IgD-negative memory B cell (primary cell): ENCODE measurements around the gene PRDM15. TPM values are rescaled to one million over a fixed set of nuclear protein-coding genes. Genes with fewer than 3 reads are reported as not detected.

ENCODE experiments used
- H3K27ac Mint-ChIP-seq, 3 donors: one replicate each; pipeline ENCODE4 v1.8.0; 2020 to 2022; ENCODE audit warnings: mild to moderate bottlenecking in 3 of 3, mixed read lengths in 3 of 3, moderate library complexity in 1 of 3
- H3K27me3 Mint-ChIP-seq: one replicate; pipeline ENCODE4 v1.8.0; 2021; ENCODE audit warnings: mixed read lengths
- H3K36me3 Mint-ChIP-seq: one replicate; pipeline ENCODE4 v1.8.0; 2020; ENCODE audit warnings: mild to moderate bottlenecking, mixed read lengths
- H3K4me1 Mint-ChIP-seq, 3 donors: one replicate each; pipeline ENCODE4 v1.8.0; 2020 to 2022; ENCODE audit warnings: mixed read lengths in 3 of 3, mild to moderate bottlenecking in 1 of 3
- H3K4me3 Mint-ChIP-seq, 4 donors: one replicate each; pipeline ENCODE4 v1.8.0; 2020 to 2022; ENCODE audit warnings: mild to moderate bottlenecking in 4 of 4, mixed read lengths in 4 of 4, moderate library complexity in 3 of 4
- H3K9me3 Mint-ChIP-seq, 3 donors: one replicate each; pipeline ENCODE4 v1.8.0; 2020 to 2021; ENCODE audit warnings: mixed read lengths in 3 of 3, mild to moderate bottlenecking in 1 of 3
- polyA plus RNA-seq: library from polyadenylated mRNA; unstranded; fragments of 300-500 nt; fragmentation: Illumina TruSeq; gene quantifications from one replicate; pipeline ENCODE4 v1.2.3, GENCODE V29; 2021

PRDM15 gene
- polyA plus RNA-seq, 1 donor from 2014 or later, result 5.6 TPM

- Mint-ChIP-seq H3K4me3 (no peak overlapping the region), H3K27ac (no peak overlapping the region), H3K27me3 (peaks cover 53% of the 10 kb centered on the region), H3K9me3 (no peaks in the 10 kb centered on the region), H3K4me1 (peaks cover 4 to 7% (median 7%) of the 10 kb centered on the region in 3 donors), H3K36me3 (peaks cover 2% of the 10 kb centered on the region)
Observed at GRCh38 chr21:41780337-41781049, 98.7 kb downstream of the PRDM15 start.

DNA sequence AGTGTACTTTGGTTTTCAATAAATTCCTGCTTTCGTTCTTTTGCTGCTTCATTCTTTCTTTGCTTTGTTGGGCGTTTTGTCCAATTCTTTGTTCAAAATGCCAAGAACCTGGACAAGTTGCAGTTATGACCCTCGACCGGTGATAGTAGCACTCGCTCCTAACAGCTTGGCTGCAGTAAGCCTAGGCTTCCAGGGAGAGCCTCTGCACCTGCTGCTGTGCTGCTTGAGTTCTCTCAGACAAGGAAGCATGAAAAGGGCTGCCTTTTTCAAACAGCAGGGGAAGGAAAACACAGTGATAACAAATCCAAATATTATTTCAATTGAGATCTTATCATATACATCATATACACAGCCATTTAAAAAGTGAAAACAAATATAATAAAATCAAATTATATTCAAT lies 99.5 kb downstream of the PRDM15 start:
- Mint-ChIP-seq H3K4me1 (peaks cover 4 to 7% (median 7%) of the 10 kb centered on the region in 3 donors), H3K4me3 (no peak overlapping the region), H3K27ac (no peak overlapping the region)

DNA sequence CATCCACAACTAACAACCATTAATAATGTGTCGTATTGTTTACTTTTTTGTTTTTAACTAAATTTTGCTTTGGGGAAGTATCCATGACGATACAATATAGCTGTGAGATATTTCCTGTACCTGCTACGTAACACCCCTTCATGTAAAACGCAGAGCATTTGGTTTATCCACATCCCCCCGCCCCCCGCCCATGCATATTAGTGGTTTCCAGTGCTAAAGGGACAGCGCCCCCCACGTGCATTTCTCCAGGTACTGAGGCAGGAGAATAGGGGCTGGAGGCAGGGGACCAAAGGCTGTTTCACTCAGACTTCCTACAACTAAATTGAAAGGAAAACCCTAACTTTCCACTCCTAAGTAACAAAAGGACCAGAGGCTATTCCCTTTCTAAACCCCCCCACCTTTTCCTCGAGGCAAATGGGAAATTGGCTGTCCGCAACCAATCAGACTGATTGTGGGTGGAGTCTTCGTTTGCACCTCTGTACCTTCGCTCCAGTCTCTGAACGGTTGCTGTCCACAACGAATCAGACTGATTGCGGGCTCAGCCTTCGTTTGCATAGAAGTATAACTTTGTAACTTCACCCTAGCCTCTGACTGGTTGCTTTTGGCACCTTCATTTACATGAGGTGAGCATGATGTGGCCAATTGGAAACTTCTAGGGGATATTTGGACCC lies 100.1 kb downstream of the PRDM15 start:
- Mint-ChIP-seq H3K36me3 (peaks cover 2% of the 10 kb centered on the region), H3K27me3 (peaks cover 54% of the 10 kb centered on the region), H3K9me3 (no peaks in the 10 kb centered on the region), H3K4me3 (peak overlapping the region in 1 of 4 donors; percentile 58), H3K4me1 (peaks cover 4 to 7% (median 7%) of the 10 kb centered on the region in 3 donors), H3K27ac (no peak overlapping the region)

More for the DNA sequence above, 99.5 kb downstream of the PRDM15 start:
- no peaks in the 10 kb centered on the region for H3K9me3 Mint-ChIP-seq
- peaks cover 2% of the 10 kb centered on the region for H3K36me3 Mint-ChIP-seq
- H3K27me3 Mint-ChIP-seq, result peaks cover 54% of the 10 kb centered on the region

DNA sequence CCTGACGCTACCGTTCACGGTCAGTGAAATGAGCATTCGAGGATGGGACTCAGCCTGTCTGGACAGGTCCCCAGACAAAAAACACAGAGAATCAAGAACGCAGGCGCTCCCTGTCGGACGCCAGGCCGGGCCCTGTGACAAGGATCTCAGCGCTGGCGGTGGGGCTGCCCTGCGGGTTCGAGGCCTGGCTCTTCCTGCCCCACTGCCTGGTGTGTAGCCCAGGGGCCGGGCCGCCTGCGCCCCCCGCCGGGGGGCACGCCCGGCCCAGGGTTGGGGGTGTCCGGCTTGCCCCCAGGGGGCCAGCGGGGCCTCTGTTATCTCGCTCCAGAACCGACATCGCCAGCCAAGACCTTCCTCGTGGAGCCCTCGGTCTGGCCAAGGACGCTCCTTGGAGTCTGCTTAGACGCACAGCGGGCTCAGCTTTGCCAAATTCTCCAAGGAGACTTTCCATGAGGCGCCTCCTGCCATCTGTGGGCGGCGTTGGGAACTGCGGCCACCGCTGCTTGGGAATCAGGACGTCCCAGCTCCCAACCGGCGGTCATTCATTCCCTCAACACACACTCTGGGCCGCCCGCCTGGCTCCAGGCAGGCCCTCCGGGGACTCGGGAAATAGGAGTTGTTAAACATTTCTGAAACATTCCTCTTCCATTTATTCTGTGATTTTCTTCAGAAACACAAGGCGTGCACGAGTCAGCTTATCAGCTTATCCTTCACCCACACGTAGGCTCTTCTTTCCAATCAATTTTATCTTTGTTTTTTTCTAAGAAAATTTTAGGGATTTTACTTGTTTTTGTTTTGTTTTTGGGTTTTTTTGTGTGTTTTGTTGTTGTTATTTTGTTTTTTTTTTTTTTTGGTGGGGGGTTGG lies 101.0 kb downstream of the PRDM15 start:
- Mint-ChIP-seq H3K9me3 (no peaks in the 10 kb centered on the region), H3K27ac (no peak overlapping the region), H3K27me3 (peaks cover 47% of the 10 kb centered on the region), H3K4me3 (no peak overlapping the region), H3K4me1 (peaks cover 4 to 7% (median 7%) of the 10 kb centered on the region in 3 donors), H3K36me3 (peaks cover 2% of the 10 kb centered on the region)

DNA sequence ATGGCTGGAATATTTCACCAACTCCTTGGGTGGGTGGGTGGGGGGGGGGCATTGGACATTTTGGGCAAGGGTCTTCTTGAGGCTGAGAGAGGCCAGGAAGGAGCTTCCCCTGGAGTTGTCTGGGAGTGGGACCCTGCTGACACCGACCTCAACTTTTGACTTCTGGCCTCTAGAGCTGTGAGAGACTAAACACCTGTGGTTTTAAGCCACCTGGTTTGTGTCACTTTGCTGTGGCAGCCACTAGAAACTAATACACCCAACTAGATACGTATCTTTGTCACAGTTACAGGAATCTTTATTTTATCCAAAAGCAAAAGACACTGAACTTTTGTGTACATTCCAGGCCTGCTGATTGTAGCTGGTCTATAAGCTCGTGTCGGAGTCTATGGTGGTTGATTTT lies 102.4 kb downstream of the PRDM15 start:
- Mint-ChIP-seq H3K4me1 (peaks cover 4 to 7% (median 7%) of the 10 kb centered on the region in 3 donors), H3K27ac (no peak overlapping the region), H3K4me3 (no peak overlapping the region), H3K36me3 (peaks cover 2% of the 10 kb centered on the region), H3K27me3 (peaks cover 52% of the 10 kb centered on the region), H3K9me3 (no peaks in the 10 kb centered on the region)

DNA sequence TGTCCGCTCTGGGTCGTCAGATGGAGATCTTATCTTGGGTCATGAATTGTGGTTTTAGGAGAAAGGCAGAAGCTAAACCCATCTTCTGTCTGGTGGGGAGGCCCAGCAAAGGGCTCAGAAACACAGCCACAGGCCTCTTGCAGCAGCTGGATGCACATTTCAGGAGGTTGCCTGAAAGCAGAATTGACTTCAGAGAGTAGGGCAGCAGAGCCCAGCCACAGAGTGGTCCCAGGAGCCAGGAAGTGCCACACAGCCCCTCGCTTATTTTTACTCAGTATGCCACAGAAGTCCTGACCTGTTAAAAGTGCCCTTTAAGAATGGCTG lies 104.0 kb downstream of the PRDM15 start:
- Mint-ChIP-seq H3K36me3 (no peaks in the 10 kb centered on the region), H3K27ac (no peak overlapping the region), H3K27me3 (peaks cover 63% of the 10 kb centered on the region)

GRCh38 chr21:41774467-41775148 lies 104.5 kb downstream of the PRDM15 start:
- no peak overlapping the region for H3K27ac Mint-ChIP-seq
- peaks cover 66% of the 10 kb centered on the region for H3K27me3 Mint-ChIP-seq
- peaks cover 4 to 8% (median 5%) of the 10 kb centered on the region in 3 donors for H3K4me1 Mint-ChIP-seq
- H3K9me3 Mint-ChIP-seq, result no peaks in the 10 kb centered on the region
- no peaks in the 10 kb centered on the region for H3K36me3 Mint-ChIP-seq
- H3K4me3 Mint-ChIP-seq, result no peak overlapping the region

More for the DNA sequence above, 104.0 kb downstream of the PRDM15 start:
- Mint-ChIP-seq H3K4me1 (peaks cover 2 to 7% (median 7%) of the 10 kb centered on the region in 3 donors), H3K9me3 (no peaks in the 10 kb centered on the region), H3K4me3 (no peak overlapping the region)

DNA sequence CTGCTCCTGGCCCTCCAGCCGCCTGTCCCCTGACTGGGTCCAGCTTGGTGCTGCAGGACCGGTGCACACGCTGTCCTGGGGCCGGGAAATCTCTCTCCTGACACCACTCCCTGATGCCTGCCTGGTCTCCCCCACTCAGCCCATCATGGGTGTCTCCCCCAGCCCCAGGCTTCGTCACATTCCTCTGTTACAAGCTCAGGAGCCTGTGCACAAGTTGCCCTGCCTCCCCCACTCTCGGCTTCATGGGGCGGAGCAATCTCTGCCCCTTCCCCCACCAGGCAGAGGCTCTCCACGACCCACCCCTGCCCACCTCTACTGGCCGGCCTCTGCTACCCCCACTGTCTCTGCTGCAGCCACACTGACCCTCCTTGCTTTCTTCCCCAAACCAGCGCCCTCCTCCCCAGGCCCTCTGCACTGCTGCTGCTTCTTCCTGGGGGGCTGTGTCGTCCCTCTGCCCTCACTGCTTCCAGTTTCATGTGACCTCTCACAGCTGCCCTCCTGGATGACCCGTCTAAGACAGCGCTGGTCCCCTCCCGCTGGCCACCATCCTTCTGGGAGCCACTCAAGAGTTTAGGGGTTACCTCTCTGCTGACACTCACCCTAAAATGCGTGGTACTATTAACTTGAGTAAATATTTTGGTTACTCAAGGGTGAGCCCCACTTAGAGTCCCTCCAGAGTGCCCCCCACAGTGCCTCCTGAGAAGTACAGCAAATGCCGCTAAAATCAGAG lies 106.6 kb downstream of the PRDM15 start:
- Mint-ChIP-seq H3K36me3 (no peaks in the 10 kb centered on the region), H3K27ac (no peak overlapping the region), H3K27me3 (peaks cover 67% of the 10 kb centered on the region), H3K4me3 (no peak overlapping the region), H3K4me1 (peaks cover 15 to 20% (median 15%) of the 10 kb centered on the region in 3 donors), H3K9me3 (no peaks in the 10 kb centered on the region)

- peaks cover 0 to 3% (median 0%) of the 10 kb centered on the region in 3 donors for H3K9me3 Mint-ChIP-seq
- peaks cover 20 to 26% (median 20%) of the 10 kb centered on the region in 3 donors for H3K4me1 Mint-ChIP-seq
- peak overlapping the region in 1 of 3 donors; percentile 7 for H3K27ac Mint-ChIP-seq
- no peaks in the 10 kb centered on the region for H3K36me3 Mint-ChIP-seq
- H3K4me3 Mint-ChIP-seq, result no peak overlapping the region
- H3K27me3 Mint-ChIP-seq, result peaks cover 67% of the 10 kb centered on the region
Observed at GRCh38 chr21:41771625-41771945, 107.6 kb downstream of the PRDM15 start.

DNA sequence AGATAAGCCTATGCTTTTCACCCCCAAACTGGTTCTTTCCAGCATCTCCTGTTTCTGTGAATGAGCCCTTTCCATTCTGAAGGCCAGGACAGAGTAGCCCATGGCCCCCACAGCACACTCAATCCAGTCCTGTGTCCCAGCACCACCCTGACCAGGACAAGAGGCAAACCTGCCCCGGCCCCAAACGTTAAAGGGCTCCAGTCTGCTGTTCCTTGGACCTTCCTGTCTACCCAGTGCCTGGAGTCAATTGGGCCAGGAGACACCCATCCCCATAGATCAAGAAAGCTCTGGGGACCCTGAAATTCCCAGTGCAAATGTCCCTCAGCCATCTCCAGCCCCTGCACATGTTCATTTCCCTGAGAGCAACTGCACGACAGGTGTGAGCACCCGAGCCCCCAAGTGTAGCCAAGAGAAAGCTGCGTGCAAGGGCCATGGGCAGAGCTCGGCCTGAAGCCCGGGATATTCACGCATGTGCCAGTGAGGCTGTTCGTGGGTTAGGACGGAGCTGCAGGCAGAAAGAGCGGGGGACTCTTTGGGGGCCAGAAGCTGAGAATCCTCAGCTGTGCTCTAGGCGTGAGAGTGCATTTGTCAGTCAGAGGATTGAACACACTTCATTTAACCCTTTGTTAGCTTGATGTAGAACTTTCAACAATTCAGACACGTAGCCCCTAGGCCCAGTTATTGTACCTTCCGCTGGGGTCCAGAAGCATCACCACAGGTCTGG lies 108.1 kb downstream of the PRDM15 start:
- Mint-ChIP-seq H3K27ac (peak overlapping the region in 1 of 3 donors; percentile 7), H3K4me3 (peak overlapping the region in 2 of 4 donors; percentile 11 to 41)

DNA sequence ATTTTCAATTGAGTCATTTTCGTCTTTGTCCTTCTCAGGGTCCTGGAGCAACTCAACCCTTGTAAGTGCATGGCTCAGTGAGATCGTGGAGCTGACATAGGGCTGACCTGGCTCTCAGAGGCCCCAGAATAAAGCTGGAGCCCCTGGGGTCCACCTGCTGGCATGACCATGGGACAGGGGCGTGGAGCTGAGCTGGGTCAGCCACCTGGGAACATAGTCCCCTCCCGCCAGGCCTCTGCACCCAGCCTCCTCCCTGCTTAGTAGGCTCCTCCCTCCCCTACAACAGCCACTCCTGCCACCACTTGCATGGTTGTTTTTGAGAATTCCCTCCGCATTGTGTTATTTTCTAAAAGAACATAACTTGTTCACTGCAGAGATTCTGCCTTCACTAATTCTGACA lies 109.2 kb downstream of the PRDM15 start:
- Mint-ChIP-seq H3K4me1 (peaks cover 20 to 33% (median 20%) of the 10 kb centered on the region in 3 donors), H3K36me3 (no peaks in the 10 kb centered on the region), H3K9me3 (peaks cover 0 to 5% (median 0%) of the 10 kb centered on the region in 3 donors), H3K4me3 (peak overlapping the region in 2 of 4 donors; percentile 9 to 10), H3K27ac (peak overlapping the region in 1 of 3 donors; percentile 7), H3K27me3 (peaks cover 69% of the 10 kb centered on the region)

More for the DNA sequence above, 108.1 kb downstream of the PRDM15 start:
- Mint-ChIP-seq H3K27me3 (peaks cover 66% of the 10 kb centered on the region), H3K4me1 (peaks cover 20 to 26% (median 20%) of the 10 kb centered on the region in 3 donors), H3K36me3 (no peaks in the 10 kb centered on the region), H3K9me3 (peaks cover 0 to 3% (median 0%) of the 10 kb centered on the region in 3 donors)

- H3K27me3 Mint-ChIP-seq, result peaks cover 68% of the 10 kb centered on the region
- H3K27ac Mint-ChIP-seq, result no peak overlapping the region
- H3K9me3 Mint-ChIP-seq, result peaks cover 0 to 5% (median 0%) of the 10 kb centered on the region in 3 donors
- no peaks in the 10 kb centered on the region for H3K36me3 Mint-ChIP-seq
- H3K4me3 Mint-ChIP-seq, result peak overlapping the region in 2 of 4 donors; percentile 9 to 10
- peaks cover 20 to 33% (median 20%) of the 10 kb centered on the region in 3 donors for H3K4me1 Mint-ChIP-seq
Observed at GRCh38 chr21:41769521-41769920, 109.6 kb downstream of the PRDM15 start.

DNA sequence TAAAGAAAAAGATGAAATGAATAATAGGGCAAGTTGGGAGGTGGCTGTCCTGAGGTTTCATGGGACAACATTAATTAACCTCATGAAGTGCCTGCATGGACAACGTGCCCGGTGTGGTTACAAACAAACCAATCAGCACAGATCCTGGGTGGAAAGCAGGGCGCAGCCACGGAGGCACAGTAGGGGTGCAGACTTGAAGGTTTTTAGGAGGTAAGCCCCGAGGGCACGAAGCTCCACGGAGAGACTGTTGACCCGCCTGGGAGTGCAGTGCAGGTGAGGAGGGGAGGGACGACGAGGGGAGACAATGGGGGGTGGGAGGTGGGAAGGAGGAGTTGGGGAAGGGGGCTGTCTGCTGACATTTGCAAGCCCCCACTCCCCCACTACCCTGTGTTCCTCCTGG lies 110.0 kb downstream of the PRDM15 start:
- H3K4me3 Mint-ChIP-seq, result peak overlapping the region; percentile 23 to 88 (median 48)
- no peak overlapping the region for H3K27ac Mint-ChIP-seq
- peaks cover 68% of the 10 kb centered on the region for H3K27me3 Mint-ChIP-seq
- no peaks in the 10 kb centered on the region for H3K36me3 Mint-ChIP-seq
- H3K4me1 Mint-ChIP-seq, result peaks cover 20 to 33% (median 20%) of the 10 kb centered on the region in 3 donors
- H3K9me3 Mint-ChIP-seq, result peaks cover 0 to 5% (median 0%) of the 10 kb centered on the region in 3 donors
